NB4 (cell line): ENCODE data around the gene EVX1.

ENCODE experiments used
- MYC ChIP-seq: IDR thresholded peaks from 2 replicates; pipeline ENCODE4 v1.6.1; 2011; ENCODE audit warnings: low read depth, low read length
- POLR2A ChIP-seq: IDR thresholded peaks from 2 replicates; pipeline ENCODE4 v1.6.1; 2011; ENCODE audit warnings: mild to moderate bottlenecking; ENCODE audit not compliant: insufficient read length; ENCODE audit errors: extremely low read depth
- TF ChIP-seq, protein P1 (sequence below): IDR thresholded peaks from one replicate; pipeline ENCODE4 v1.5.1; 2012; ENCODE audit warnings: low read depth, low read length
- TF ChIP-seq, protein P2 (sequence below): IDR thresholded peaks from 2 replicates; pipeline ENCODE4 v1.6.1; 2011; ENCODE audit warnings: low read depth, low read length

DNA sequence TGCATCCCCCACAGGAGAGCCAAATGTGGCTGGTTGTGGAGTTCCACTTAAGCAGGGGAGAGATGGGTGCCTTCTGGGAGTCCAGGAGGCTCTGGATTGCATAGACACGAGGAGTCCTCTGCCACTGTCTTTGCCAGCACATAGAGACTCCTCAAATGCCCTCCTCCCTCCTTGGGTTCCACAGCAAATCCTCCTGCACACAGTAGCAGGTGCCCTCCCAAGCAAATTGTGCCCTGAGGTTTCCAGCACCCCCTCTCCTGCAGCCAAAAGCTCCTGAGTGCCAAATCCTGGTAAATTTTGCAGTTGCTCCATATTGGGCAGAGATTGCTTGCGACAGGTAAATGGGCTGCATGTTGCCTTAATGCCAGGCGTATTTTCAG lies 5.8 kb downstream of the EVX1 start:
- TF ChIP-seq, protein P1, sequence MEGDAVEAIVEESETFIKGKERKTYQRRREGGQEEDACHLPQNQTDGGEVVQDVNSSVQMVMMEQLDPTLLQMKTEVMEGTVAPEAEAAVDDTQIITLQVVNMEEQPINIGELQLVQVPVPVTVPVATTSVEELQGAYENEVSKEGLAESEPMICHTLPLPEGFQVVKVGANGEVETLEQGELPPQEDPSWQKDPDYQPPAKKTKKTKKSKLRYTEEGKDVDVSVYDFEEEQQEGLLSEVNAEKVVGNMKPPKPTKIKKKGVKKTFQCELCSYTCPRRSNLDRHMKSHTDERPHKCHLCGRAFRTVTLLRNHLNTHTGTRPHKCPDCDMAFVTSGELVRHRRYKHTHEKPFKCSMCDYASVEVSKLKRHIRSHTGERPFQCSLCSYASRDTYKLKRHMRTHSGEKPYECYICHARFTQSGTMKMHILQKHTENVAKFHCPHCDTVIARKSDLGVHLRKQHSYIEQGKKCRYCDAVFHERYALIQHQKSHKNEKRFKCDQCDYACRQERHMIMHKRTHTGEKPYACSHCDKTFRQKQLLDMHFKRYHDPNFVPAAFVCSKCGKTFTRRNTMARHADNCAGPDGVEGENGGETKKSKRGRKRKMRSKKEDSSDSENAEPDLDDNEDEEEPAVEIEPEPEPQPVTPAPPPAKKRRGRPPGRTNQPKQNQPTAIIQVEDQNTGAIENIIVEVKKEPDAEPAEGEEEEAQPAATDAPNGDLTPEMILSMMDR, result no peak
- no peak for TF ChIP-seq POLR2A
- TF ChIP-seq, protein P2, sequence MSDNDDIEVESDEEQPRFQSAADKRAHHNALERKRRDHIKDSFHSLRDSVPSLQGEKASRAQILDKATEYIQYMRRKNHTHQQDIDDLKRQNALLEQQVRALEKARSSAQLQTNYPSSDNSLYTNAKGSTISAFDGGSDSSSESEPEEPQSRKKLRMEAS, result no peak
- TF ChIP-seq MYC, result no peak
